Astrocyte (in vitro differentiated cells and primary cell): Measurements from ENCODE around the gene HYLS1.

Source experiments
- CTCF ChIP-seq: IDR thresholded peaks from 2 replicates; pipeline ENCODE4 v1.5.1; 2011; ENCODE audit warnings: low read depth, mild to moderate bottlenecking, inconsistent platforms, low read length, moderate library complexity; ENCODE audit not compliant: insufficient read depth
- EZH2 ChIP-seq: IDR thresholded peaks from 2 replicates; pipeline ENCODE4 v1.6.1; 2012; ENCODE audit warnings: mild to moderate bottlenecking, low read length, inconsistent platforms; ENCODE audit not compliant: insufficient read depth

- TF ChIP-seq CTCF (no peak), EZH2 (no peak)
Measured at GRCh38 chr11:125931116-125931515, 43.6 kb downstream of the HYLS1 start.
